Kidney epithelial cell (primary cell): Measurements from ENCODE around the gene RPTOR. TPM values are rescaled to one million over a fixed set of nuclear protein-coding genes. Genes with fewer than 3 reads are reported as not detected.

Experiments
- total RNA-seq: library from RNA; depleted of rRNA; stranded (reverse); fragments of >200 nt; gene quantifications from 2 replicates; pipeline ENCODE4 v1.2.3, GENCODE V29; 2015

The RPTOR gene
- total RNA-seq, 1 donor from 2014 or later = 22.7 TPM

Other genes with a start within 250 kb of the RPTOR start
- gene ENDOV, start 129.7 kb upstream of the RPTOR start, total RNA-seq = 14.6 and 18.6 TPM in 2 replicates
- 0.07 TPM in 1 of 2 replicates, not detected in the other for gene NPTX1, start 68.2 kb upstream of the RPTOR start, total RNA-seq